Epidermal melanocyte (primary cell): Measurements from ENCODE around the gene PARD3.
"Not testable (repeated sequence)": the region's sequence is repeated elsewhere in the genome, so short reads cannot be mapped to it uniquely, and the experiment has no call there.

Source experiments
- DNase-seq: peaks from one replicate; pipeline ENCODE4 v3.0.0; 2011; ENCODE audit warnings: low spot score; ENCODE audit not compliant: insufficient read length

PARD3 gene

DNA sequence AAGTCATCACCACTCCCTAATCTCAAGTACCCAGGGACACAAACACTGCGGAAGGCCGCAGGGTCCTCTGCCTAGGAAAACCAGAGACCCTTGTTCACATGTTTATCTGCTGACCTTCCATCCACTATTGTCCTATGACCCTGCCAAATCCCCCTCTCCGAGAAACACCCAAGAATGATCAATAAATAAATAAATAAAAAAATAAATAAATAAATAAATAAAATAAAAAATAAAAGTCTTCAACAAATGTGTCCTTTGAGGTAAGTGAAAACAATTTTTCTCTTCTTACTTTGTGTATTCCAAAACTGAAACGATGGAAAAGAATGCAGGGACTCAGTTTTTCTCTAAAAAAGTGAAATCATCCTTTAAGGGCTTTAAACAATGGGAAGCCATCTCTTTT lies 461.6 kb downstream of the PARD3 start:
- DNase-seq, result not testable (repeated sequence)

DNA sequence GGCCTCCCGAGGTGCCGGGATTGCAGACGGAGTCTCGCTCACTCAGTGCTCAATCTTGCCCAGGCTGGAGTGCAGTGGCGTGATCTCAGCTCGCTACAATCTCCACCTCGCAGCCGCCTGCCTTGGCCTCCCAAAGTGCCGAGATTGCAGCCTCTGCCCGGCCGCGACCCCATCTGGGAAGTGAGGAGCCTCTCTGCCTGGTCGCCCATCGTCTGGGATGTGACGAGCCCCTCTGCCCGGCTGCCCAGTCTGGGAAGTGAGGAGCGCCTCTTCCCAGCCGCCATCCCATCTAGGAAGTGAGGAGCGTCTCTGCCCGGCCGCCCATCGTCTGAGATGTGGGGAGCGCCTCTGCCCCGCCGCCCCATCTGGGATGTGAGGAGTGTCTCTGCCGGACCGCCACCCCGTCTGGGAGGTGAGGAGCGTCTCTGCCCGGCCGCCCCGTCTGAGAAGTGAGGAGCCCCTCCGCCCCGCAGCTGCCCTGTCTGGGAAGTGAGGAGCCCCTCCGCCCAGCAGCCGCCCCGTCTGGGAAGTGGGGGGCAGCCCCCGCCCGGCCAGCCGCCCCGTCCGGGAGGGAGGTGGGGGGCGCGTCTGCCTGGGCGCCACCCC lies 462.4 kb downstream of the PARD3 start:
- not testable (repeated sequence) for DNase-seq

DNA sequence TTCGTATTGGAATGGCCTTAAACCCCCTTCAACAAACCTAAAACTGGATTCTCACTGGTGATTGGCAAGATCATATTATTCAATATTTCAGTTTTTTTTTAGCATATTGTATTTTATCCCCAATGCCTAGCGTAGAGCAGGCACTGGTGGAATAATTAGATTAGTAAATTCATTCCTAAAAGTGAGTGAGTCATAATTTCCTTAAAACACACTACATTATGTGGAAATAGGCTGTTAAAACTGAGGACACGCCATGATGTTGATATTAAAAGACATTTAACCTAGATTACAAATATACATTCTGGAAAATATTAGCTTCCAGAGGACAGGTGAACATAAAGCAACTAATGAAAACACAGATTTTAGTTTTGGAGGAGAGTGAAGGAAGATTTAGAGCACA lies 463.9 kb downstream of the PARD3 start:
- no peak for DNase-seq

DNA sequence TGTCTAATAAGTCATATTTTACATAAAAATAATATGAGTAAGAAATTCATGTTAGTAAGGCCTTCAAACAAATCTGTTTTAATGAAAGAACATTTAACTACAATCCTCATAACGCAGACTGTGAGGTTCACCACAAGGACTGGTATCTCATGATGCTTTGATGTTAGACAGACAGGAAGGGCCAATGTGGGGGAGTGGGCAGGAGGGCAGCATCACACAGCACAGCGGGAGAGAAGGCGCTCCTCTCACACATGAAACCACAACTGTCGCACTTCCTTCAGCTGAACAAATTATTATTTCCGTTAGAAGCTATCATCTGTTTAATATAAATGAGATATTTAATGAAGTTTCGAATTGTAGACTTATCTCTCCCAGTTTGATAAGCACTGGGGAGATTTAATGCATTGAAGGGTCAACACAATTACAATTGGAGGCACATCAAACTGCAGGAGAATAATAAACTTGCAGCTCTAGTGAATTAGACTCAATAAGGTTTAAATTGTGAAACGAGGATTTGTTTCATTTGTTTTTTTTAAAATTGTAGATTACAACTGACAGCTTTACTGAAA lies 466.1 kb downstream of the PARD3 start:
- no peak for DNase-seq

DNA sequence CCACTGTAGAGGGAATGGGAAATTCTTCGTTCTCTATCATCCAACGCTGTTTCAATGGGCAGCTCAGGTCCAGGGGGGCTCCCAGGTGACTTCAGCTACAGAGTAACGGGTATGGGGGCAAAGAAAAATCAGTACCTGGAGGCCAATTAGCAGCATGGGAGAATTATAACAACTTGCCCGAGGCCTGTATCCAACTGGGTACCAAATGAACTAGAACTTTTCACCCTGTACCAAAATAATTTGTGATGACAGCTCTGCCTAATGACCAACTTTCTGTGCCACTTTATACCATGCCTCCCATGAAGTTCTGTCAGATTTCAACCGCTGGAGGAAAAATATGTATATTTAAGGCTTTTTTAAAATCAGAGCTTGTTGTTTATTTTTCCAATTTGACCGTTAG lies 467.1 kb downstream of the PARD3 start:
- no peak for DNase-seq

DNA sequence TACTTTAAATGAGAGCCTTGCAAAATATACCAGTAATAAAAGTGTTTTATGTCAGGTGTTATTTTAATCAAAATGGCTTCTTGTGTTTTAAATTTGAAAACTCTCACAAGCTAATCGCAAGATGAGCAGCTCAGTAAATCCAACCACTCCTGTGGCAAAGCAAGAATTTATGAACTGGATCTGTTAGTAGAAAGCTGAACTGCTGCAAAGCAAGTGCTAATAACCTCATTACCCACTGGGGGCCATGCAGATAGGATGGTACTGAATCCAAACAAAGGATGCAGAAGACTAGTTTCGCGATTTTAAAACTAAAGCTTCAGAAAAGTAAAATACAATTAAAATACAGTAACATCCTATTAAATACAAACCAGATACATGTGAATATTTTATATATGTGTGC lies 468.0 kb downstream of the PARD3 start:
- DNase-seq, result no peak

DNA sequence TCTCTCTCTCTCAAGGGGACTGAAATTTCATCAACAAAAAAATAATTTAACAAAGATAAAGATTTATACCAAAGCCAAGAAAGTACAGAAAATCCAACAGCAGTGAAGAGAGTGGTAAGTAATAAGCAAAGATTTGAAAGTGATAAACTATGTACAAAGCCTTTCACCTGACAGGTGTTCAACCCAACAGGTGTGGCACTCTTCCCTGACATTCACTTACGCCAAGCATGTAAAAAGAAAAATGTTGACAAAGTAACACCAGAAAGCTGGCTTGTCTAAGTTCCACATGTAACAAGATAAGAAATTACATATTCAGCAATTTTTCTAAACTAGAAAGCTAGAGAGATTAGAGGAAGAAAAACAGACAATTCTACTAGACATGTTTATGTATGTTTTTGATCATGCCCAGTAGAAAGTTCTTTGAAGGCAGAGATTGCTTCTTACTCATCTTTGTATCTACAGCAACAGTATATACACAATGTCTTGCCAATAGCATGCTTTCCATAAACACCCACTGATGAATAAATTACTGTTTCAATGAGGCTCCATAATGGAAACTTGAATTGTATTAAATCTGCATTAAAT lies 468.5 kb downstream of the PARD3 start:
- DNase-seq, result no peak

DNA sequence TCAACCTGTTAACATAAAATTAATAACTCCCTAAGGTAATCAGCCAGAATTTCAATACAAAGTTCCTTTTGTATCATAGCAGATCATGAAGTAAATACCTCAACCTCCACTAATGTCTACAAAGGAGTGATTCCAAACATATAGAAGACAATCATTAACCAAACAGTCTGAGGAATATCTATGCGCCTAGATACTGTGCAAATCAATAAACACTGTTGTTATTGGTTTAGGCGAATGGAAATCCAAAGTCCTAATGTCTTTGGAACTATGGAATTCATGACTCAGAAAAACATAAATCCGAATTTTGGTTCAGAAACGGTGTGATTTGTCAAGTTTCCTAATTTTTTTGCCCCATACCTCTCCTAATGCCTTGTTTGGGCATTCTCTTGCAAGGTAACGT lies 469.7 kb downstream of the PARD3 start:
- no peak for DNase-seq

DNA sequence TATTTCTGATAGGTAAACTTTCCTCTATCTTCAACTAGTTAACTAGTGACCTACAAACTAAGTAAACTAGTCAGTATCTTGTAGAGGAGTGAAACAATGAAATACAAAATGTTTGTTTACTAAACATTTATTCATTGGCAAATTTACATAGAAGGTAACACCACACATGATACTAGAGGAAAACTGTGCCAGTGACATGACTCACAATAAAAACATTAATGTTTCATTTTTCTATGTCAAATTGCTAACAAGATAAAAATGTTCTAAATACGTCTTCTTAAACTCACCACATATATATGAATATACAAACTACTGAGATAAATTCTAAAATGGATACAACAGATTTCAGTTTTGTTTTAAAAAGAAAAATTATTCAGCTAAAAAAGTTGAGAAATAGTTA lies 471.3 kb downstream of the PARD3 start:
- no peak for DNase-seq

DNA sequence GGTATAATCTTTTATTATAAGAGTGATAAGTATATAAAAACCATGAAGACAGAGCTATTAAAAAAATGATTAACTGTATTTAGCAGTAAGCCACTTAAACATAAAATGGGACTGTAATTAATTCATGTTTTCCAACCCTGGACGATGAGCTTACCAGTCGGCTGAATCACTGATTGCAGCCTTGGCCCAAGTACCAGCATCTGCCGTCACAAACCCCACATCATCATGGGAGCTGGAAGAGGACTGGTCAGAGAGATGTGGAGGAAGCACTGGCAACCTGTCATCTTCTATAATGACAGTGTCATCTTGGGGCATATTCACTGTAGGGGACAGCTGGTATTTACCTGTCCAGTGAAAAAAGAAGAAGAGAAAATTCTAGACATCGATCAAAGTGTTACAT lies 473.6 kb downstream of the PARD3 start:
- DNase-seq, result no peak

DNA sequence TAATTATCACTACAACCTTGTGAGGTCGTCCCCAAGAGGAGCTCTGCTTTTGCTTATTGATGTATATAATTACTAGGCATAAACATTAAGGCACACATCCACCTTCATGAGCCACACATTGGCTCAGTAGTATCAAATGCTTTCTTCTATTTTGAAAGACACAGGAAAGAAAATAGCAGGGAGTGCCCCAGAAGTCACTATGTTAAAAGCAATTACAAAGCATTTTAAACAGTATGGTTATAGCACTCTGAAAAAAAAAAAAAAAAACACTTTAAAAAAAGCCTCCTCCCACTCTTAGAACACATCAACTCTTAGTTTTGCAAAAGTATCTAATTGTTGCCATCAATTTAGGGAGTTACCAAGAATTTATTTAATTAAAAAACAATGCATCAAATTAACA lies 474.2 kb downstream of the PARD3 start:
- no peak for DNase-seq

DNA sequence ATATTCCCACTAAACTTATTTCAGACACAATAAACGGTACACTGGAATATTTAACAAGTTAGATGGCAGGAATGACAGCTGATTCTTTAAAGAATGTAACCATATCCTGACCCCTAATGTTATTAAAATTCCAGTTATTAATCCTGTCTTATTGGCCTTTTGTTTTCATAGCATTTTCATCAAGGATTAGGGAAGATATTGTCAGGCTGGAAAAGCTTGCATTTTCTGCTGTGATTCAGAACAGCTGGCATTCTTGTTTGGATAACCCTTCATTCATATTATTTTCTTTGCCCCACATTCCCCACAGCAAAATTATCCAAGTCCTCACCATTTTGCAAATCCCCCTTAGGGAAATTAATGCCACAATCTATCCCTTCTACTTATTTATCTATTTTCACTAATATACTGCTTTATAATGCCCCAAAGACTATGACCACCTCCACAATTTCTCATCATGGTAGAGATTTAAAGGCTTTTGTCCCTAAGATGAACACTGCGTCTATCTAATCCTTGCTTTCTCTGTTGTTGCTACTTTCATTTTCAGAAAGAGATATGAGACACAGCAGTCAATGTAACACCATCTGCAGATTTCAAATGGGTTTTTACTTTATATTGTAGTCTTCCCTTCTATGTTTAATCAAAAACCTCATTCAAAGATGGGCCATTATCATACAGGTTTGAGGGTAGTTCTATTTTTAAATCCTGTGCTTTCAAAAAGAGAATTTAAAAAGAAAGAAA lies 475.1 kb downstream of the PARD3 start:
- DNase-seq, result no peak

DNA sequence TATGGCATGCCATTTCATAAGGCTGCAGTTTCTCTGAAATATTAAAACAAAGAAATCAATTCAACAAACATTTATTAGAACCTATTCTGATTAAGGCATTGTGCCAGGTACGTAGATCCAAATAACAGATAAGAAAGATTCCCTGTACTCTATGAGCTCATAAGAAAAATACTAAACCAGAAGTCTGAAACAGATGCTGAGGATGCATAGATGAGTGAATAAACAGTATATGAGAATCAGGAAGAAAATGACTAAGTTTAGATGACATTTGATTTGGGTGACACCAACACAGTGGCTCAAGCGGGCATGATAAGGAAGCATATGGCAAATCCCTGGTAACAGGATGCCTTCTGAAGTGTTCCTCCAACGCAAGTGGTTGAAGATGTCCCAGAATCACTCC lies 477.2 kb downstream of the PARD3 start:
- DNase-seq, result no peak

DNA sequence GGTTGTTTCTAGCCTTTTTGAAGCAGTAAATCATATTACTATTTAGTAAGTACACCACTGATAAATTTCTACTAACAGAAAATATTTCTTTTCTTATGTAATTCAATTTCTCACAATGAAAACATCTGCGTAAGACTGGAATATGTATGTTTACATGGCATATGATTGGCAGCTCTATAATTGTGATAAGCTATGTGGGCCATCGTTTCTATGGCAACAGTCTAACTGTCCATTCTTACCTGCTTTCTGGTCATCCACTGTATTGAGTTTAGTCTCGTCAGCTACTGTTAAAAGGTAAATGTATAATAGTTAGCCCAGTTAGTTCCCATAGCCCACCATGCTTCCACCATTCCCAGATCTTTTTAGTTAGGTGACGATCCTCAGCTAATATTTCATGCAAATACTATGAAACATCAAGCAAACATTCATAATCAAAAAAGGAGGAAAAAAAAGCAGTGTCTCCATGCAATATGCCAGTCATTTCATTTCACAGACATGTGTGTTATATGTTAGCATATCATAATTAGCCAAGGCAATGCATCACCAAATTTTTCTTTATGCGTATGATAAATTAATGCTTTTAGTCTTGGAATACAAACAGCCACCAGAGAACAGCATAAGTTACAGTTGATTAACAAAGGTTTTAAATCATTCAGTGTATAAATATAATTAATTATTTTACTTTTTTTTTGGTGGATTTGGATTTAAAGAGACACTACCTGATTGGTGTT lies 479.0 kb downstream of the PARD3 start:
- DNase-seq, result no peak

DNA sequence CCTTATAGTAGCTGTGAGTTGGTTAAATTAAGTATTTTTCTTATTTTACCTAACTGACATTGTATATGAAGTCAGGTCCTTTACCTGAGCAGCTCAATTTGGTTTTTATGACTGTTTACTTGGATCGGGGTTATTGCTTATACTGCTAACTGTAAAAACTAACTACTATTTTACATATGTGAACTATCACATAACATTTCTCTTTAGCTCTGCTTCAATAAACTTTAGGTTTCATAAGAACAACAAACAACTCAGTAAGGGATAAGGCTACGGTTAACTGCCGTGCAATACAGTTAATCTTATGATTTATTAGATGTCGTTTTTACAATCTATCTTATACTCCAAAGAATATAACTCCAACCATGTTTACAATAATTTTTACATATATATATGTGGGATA lies 480.2 kb downstream of the PARD3 start:
- DNase-seq, result no peak

DNA sequence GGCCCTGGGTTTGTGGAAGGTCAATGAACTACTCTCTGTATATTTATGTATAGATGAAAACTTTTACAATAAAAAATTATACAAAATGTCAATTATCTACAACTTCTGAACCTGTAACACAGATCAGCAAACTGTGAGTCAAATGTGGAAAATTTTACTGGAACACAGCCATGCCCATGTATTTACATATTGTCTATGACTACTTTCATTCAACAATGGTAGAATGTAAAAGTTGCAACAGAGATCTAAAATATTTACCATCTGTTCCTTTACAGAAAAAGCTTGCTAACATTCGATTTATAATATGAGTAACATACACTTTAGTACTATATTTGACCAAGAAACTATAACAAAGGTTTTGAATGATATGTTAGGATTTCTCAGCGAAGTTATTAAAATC lies 481.6 kb downstream of the PARD3 start:
- DNase-seq, result no peak

DNA sequence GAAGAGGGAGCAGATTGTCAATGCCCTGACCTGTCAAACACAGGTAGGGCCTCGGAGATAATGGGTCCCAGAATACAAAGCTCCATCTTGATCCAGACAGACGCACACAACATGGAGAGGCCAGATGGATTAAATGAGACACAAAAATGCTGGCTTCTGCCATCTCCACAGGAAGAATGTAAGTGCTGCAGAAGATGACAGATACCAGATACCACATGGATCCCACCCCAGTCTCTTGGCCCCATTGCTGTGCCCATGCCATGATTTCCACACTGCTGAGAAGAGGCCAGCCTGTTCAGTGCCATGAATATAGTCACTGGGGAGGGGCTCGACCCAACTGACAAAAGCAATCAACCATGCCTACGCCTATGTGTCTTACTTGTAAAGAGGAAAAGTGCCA lies 487.9 kb downstream of the PARD3 start:
- DNase-seq, result no peak

DNA sequence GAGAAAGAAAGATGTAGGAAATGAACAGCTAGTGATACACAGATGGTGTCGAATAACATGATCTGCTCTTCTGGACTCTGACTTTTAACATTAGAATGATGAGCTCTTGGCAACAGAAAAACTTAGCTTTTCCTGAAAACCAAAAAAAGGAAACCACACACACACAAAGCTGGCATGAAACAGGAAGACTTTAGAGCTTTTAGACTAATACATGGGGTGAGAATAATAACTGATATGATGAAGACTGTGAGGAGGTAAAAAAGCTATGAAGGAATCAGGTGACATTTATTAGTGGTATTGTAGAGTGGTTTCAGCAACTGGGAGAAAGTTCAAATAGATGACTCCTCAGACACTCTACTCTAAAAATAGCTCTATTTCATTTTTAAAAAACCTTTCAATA lies 491.9 kb downstream of the PARD3 start:
- DNase-seq, result no peak

DNA sequence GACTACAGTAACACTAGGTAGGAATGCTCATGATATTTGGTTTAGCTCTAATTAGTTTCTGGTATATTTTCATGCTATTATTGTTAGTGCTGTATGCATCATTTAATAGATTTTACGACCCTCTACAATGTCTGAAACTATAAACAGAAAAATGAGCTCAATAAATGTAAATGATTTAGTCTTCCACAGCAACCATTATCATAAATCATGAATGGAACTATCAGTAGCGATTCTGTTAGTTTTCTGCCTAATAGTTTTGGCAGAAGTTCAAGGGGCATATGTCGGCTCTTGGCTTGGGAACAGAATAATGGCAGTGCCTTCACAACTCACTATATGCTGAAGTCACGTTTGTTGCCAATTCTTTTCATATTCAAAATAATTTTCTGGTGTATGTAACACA lies 494.8 kb downstream of the PARD3 start:
- DNase-seq, result no peak

DNA sequence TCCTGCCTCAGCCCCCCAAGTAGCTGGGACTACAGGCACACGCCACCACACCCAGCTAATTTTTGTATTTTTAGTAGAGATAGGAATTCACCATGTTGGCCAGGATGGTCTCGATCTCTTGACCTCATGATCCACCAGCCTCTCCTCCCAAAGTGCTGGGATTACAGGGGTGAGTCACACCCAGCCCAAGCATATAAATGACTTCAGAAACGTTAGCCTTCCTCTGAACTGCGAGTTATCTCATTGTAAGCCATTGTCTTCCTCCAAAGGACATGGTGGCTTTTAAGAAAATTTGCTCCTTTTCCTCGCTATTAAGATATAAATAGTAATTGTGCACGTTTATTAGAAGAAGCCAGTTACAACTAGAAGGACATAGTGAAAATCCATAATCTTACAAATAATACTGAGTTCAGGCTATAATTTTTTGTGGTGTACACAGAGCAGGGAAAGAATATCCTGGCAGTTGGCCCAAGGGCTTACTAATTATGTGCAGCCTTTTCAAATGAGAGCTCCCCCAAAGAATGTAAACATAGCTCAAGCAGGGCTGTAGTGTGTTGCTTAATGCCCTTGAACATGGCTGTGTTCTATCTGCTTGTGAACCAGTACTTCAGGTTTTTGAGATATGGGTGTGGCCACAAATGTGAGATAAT lies 495.8 kb downstream of the PARD3 start:
- peak; percentile 30 for DNase-seq

DNA sequence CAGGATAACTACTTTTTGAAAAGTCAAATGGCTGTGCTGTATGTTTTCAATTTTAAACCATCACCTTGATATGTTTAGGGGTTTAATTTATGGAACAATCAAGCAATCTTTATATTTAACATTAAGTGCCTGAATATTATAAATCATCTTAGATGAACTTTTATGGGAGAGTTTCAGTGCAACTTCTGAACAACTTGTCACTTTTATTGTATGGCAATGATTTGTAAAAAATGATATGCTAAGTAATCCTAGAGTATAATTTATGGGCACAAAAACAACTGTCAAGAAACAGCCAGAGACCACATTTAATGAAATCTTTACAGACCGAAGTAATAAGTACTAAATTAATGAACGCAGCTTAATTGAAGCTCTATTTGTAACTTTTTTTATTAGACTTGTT lies 498.9 kb downstream of the PARD3 start:
- no peak for DNase-seq

DNA sequence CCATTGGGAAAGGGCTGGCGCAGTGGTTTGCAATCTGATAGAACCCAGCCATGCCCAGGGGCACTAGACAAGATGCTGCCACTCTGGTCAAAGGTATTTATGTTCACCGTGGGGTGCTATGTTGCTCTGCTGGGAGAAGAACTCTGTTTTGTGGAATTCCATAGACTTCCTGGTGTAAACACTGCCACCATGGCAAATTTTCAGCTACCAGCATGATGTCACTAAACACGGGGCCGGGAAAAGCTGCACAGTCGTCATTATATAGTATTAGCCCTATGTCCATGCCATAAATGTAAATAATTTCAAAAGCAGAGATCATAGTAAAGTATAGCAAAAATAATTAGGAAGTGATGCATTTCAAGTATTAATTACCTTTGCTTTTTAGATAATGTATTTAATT lies 500.6 kb downstream of the PARD3 start:
- DNase-seq, result no peak
